HG03064 (cell line): ENCODE results near the gene SINHCAF.
"Not testable (repeated sequence)": the region's sequence is repeated elsewhere in the genome, so short reads cannot be mapped to it uniquely, and the experiment has no call there.

Experiments
- ATAC-seq: cut with Tn5 transposase; IDR thresholded peaks from one replicate; pipeline ENCODE4 v1.9.1; 2021; ENCODE audit warnings: low read depth; ENCODE audit not compliant: unreplicated experiment

Gene SINHCAF

DNA sequence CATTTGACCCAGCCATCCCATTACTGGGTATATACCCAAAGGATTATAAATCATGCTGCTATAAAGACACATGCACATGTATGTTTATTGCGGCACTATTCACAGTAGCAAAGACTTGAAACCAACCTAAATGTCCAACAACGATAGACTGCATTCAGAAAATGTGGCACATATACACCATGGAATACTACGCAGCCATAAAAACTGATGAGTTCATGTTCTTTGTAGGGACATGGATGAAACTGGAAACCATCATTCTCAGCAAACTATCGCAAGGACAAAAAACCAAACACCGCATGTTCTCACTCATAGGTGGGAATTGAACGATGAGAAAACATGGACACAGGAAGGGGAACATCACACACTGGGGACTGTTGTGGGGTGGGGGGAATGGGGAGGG is 52.2 kb downstream of the SINHCAF start:
- not testable (repeated sequence) for ATAC-seq

GRCh38 chr12:31272607-31273225 is 53.2 kb downstream of the SINHCAF start:
- no peak for ATAC-seq

- no peak for ATAC-seq
Observed at GRCh38 chr12:31267966-31268365, 58.0 kb downstream of the SINHCAF start.

DNA sequence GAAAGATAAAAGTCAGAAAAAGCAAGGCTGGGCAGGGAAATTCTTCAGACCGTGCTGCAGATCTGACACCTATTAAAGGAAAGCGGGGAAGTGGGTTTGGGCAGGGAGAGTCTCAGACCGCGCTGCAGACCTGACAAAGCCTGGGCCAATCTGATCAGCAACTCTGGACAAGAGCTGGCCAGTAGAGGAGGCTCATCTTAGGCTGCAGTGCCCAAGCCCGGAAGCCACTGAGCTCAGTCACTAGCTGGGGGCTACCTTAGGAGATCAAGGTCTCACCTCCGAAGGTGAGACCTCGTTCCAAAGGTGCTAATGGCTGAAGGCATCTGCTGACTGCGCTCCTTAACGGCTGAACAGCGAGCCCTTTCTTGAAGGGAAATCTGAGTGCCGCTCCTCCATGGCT is 60.2 kb downstream of the SINHCAF start:
- ATAC-seq = no peak

GRCh38 chr12:31263661-31264060 is 62.3 kb downstream of the SINHCAF start:
- ATAC-seq = no peak

DNA sequence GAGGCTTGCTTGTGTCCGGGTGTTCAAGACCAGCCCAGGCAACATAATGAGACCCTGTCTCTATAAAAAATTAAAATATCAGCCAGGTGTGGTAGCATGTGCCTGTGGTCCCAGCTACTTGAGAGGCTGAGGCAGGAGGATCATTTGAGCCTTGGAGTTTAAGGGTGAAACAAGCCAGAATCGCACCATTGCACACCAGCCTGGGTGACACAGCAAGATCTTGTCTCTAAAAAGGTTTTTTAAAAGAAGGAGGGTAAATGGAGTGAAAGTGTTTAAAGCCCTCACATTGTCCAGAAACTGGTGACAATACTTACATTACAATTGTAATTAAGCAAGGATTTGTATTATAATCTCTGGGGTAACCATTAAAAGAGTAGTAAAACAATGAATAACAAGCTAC is 64.2 kb downstream of the SINHCAF start:
- no peak for ATAC-seq

GRCh38 chr12:31260840-31261239 is 65.1 kb downstream of the SINHCAF start:
- no peak for ATAC-seq

DNA sequence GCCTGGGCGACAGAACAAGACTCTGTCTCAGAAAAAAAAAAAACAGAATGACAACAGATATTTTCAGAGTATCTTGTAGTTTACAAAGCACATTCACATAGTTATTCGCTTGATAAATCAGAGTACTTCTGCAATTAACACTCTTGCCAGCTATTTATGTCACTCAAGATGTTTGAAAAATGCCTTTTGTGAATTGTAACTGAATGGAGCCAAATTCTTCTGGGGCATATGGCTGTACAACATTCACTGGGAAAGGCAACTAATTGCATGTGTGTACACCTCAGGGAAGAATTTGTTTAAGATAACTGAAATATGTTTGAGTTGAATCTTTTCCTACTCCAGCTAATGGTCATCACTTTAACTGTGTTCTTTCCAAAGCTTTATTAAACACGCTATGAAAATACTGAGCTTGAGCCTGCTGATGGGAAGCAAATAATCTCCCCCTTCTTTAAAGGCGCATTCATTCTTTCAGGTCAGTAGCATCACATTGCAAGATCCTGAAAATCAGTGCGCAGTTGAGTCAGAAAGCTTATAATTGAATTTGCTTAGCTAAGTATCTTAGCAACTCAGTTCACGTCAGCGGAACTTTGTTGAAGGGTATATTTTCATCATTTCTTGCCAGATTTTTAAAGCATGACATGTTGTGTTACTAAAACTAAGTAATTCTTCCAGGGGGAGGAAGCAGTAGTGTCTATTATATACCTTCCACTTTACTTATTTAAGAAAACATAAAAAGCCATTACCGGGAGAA is 66.6 kb downstream of the SINHCAF start:
- ATAC-seq = no peak

DNA sequence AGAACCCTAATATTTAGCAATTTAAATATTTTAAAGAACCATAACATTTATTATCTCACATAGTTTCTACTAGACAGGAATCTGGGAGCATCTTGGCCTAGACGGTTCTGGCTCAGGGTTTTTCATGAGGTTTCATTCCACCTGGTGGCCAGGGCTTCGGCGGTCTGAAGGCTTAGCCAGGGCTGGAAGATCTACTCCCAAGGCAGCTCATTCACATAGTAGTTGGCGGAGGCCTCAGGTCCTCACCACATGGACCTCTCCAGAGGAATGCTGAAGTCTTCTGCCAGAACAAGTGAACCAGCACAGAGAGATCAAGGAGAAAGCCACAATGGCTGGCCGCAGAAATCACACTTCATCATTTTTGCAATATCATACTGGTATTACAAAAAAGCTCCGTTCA is 68.2 kb downstream of the SINHCAF start:
- no peak for ATAC-seq

DNA sequence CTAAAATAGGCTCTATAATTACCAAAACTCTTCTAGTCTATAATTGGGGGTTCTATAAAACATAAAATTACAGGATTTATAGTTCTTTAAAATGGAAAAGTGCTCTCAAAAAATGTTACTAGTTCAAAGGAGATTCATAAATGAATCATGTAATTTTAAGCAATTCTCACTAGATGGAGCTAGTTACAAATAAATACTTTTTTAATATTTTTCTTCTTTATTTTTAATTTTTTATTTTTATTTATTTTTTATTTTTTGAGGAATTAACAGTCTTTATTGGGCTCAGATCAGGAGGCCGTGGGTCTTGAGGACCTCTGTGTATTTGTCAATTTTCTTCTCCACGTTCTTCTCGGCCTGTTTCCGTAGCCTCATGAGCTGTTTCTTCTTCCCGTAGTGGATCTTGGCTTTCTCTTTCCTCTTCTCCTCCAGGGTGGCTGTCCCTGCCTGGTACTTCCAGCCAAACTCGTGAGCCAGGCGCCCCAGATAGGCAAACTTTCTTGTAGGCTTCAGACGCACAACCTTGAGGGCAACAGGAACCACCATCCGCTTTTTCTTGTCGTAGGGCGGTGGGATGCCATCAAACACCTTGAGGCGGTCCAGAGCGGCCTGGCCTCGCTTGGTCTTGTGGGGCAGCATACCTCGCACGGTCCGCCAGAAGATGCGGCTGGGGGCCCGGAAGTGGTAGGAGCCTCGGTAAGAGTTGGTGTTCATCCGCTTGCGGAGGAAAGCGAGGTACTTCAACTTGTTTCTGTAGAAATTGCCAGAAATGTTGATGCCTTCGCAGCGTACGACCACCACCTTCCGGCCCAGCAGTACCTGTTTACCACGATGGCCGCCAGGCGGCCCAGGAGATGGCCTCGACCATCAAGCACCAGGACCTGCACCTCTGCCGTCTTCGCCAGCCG is 74.0 kb downstream of the SINHCAF start:
- not testable (repeated sequence) for ATAC-seq

DNA sequence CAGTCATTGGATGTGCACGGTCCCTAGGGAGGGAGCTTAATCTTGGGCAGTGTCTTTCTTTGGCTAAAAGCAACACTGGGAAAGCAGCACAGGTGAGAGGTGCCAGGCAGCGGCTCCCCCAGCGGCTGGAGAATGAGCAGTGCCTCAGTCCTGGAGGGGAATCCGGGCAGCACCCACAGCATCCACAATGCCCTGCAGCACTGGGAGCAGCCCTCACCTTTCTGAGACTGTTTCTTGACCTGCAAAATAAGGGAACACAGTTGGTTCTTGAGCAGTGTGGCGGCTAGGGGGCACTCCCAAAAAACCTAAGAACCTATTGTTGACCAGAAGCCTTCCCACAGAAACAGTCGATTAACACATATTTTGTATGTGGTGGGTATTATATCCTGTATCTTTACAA is 75.8 kb downstream of the SINHCAF start:
- ATAC-seq = no peak

DNA sequence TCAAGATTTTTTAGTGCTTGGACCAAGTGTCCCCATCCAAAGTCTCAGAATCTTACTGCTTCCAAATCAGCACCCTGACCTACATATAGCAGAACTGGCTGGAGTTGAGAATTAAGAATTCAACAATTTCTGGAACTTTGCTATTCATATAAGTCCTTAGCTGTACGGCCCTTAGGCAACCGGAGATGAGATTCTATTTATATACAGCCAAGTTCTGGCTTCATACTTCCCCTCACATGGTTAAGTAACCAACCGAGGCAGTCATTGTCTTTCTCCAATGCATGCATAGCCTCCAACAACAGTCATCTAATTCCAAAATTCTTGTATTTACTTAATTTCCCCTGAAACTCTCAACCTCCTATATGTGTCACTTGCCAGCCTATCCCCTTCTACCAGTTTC is 76.6 kb downstream of the SINHCAF start:
- ATAC-seq = no peak

DNA sequence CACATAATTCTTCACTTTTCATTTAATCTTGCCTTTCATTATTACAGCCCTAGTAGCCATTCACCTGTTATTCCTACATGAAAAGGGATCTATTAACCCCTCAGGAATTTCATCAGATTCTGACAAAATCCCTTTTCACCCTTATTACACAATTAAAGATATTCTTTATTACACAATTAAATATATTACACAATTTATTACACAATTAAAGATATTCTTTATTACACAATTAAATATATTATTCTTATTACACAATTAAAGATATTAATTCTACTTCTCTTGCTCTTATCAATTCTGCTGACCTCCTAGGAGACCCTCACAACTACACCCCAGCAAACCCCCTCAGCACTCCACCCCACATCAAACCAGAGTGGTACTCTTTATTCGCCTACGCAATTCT is 77.1 kb downstream of the SINHCAF start:
- ATAC-seq = no peak

GRCh38 chr12:31248337-31248736 is 77.6 kb downstream of the SINHCAF start:
- ATAC-seq = no peak

DNA sequence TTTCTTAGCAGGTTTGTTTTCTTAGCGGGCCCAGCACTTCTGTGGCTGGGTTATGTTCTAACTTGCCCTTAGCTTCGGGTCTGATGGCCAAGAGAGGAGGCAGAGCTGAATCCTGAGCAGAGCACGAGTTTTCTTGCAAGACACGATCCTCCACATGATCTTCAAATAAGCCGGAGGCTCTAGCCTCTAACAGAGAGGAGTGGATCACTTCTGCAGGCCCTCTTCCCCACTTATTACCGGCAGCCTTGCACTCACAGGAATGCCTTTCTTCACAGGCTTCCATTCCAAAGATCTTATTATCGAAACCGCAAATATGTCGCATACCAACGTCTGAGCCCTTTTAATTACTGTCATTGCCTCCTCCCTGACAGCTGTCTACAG is 79.5 kb downstream of the SINHCAF start:
- no peak for ATAC-seq

- ATAC-seq = no peak
Observed at GRCh38 chr12:31245822-31246469, 80.0 kb downstream of the SINHCAF start.

DNA sequence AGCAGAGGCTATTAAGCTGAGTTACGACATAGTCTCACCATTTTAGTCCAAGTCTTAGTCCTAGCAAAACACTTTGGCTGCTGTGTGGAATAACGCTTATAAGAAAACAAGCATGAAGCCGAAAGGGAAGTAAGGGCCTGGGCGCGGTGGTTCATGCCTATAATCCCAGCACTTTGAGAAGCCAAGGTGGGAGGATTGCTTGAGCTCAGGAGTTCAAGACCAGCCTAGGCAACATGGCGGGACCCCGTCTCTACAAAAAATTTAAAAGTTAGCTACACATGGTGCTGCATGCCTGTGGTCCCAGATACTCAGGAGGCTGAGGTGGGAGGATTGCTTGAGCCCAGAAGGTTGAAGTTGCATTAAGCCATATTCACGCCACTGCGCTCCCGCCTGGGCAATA is 83.5 kb downstream of the SINHCAF start:
- not testable (repeated sequence) for ATAC-seq

DNA sequence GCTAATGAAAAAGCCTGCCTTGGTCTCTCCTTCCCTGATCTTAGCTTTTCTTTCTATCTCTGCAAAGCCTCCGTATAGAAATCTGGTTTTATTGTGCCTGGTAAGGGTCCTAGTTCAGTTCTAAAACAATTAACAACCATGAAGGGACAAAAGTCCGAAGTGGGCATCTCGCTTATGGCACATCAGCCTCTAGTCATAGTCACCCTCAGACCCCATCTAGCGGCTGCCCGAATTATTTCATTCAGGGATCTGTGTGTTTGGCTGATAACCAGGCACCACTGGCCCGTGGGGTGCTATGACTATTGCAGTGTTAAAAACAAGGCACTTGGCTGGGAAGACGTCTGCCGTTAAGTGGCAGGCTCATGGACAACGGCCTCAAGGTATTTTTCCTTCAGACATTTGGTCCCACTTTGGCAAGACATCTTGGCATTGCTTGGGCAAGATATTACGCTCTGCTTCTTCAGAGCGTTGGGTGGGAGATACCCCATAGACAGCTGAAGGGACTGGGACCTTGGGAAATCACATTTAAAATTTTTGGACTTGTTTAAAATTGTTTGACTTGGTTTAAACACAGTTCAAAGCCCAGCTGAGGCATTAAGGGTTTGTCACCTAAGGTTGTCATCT is 87.1 kb downstream of the SINHCAF start:
- no peak for ATAC-seq

GRCh38 chr12:31238333-31238732 is 87.6 kb downstream of the SINHCAF start:
- ATAC-seq = not testable (repeated sequence)

DNA sequence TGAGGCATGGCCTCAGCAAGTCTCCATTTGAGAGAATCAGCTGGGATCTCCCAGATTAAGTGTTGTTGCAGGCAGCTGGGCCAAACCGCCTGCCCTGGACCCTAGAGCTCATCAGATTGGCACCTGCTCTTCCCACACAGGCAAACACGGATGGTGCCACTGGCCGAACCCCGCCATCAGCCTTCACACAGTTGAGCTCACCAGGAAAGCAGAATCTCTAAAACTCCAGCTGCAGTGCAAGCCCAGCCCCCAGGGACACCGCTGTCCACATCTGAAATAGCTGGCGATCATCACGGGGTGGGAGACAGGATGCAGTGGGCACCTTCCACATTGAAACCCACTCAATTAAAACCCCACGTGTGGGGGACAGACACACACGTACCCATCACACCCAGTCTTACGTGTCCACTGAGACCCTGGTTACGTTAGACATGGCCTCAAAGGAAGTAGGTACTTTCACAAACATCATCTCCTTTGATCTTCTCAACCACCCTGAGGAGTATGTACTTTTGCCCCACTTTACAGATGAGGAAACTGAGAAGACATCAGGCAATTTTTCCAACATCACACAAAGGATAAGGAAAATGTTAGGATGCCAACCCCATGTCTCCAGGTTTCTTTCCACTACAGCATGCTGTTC is 88.8 kb downstream of the SINHCAF start:
- ATAC-seq = no peak
